Lower leg skin (tissue), 3 donors: ENCODE measurements around the gene S100A8.

Experiments used
- CTCF ChIP-seq, 3 donors: fragments of 450-650 bp; IDR thresholded peaks; one replicate each; pipeline ENCODE4 v1.5.1; 2016; ENCODE audit warnings: antibody characterized with exemption in 3 of 3, mild to moderate bottlenecking in 3 of 3, moderate library complexity in 2 of 3
- POLR2A ChIP-seq, 2 donors: fragments of 450-650 bp; IDR thresholded peaks; one replicate each; pipeline ENCODE4 v1.6.1; 2016 to 2017; ENCODE audit warnings: antibody characterized with exemption in 2 of 2, mild to moderate bottlenecking in 1 of 2, moderate library complexity in 1 of 2

GRCh38 chr1:153431002-153431401, 40.1 kb upstream of the S100A8 start:
- TF ChIP-seq CTCF (IDR thresholded peaks at IDR 0.05), result no peak
- no peak for TF ChIP-seq POLR2A (IDR thresholded peaks at IDR 0.05)
